Measurements from ENCODE around the gene ADCY3.

DNA sequence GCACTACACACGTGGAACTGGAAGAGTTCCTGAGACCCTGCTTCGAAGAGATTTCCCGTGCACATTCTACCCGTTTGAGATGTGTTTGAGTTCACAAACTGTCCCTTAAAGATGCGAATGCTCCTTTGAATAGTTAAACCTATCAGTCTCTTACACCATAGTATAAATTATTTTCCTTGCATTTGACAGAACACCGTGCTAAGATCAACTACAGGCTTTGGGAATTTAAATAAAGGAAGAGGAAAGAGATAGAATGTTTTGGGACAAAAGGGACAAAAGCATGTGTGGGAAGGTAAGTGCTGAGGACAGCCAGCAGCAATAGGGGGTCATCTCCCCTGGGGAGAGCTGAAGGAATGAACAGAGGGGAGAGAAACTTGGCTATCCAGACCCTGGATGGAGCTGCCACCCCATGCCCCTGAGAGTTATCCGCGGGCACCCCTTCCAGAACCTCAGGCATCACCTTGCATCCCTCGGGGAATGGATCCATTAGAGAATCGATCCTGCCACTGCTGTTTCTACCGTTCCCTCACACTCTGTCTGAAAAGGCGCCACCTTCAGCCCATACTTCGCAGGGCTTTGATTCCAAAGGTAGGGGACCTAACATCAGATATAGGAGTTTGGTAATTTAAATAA, 888 bp upstream of the ADCY3 start:
- TF ChIP-seq, protein P1, sequence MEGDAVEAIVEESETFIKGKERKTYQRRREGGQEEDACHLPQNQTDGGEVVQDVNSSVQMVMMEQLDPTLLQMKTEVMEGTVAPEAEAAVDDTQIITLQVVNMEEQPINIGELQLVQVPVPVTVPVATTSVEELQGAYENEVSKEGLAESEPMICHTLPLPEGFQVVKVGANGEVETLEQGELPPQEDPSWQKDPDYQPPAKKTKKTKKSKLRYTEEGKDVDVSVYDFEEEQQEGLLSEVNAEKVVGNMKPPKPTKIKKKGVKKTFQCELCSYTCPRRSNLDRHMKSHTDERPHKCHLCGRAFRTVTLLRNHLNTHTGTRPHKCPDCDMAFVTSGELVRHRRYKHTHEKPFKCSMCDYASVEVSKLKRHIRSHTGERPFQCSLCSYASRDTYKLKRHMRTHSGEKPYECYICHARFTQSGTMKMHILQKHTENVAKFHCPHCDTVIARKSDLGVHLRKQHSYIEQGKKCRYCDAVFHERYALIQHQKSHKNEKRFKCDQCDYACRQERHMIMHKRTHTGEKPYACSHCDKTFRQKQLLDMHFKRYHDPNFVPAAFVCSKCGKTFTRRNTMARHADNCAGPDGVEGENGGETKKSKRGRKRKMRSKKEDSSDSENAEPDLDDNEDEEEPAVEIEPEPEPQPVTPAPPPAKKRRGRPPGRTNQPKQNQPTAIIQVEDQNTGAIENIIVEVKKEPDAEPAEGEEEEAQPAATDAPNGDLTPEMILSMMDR (conservative IDR thresholded peaks at IDR 0.05; ENCODE audit: low read length) = peak; percentile 59
- no peak for TF ChIP-seq EZH2phosphoT487 (IDR thresholded peaks at IDR 0.05; ENCODE audit: borderline replicate concordance)

Data from Loucy (cell line).